ENCODE results near the gene C1orf185. TPM values are rescaled to one million over a fixed set of nuclear protein-coding genes. Genes with fewer than 3 reads are reported as not detected.
"Not testable (repeated sequence)": the region's sequence is repeated elsewhere in the genome, so short reads cannot be mapped to it uniquely, and the experiment has no call there.

Gene C1orf185
- total RNA-seq, 2 donors from 2014 or later = not detected

DNA sequence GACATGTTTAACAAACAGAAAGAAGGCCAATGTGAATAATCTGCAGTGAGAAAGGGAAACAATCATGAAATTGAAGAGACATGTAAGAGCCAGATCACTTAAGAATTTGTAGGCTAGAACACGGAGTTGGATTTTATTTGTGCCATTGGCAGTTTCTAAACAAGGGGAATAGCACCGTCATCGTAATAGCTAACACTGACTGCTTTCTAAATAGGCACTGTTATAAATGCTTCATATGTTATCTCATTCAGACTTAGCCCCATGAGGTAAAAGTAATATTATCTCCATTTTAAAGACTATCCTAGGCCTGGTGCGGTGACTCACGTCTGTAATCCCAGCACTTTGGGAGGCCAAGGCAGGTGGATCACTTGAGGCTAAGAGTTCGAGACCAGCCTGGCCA, 12.1 kb downstream of the C1orf185 start:
- H3K27me3 ChIP-seq = no peaks in the 10 kb centered on the region
- H3K4me1 ChIP-seq = no peaks in the 10 kb centered on the region
- no peak for DNase-seq
- no peaks in the 10 kb centered on the region for H3K36me3 ChIP-seq
- TF ChIP-seq, protein P1, sequence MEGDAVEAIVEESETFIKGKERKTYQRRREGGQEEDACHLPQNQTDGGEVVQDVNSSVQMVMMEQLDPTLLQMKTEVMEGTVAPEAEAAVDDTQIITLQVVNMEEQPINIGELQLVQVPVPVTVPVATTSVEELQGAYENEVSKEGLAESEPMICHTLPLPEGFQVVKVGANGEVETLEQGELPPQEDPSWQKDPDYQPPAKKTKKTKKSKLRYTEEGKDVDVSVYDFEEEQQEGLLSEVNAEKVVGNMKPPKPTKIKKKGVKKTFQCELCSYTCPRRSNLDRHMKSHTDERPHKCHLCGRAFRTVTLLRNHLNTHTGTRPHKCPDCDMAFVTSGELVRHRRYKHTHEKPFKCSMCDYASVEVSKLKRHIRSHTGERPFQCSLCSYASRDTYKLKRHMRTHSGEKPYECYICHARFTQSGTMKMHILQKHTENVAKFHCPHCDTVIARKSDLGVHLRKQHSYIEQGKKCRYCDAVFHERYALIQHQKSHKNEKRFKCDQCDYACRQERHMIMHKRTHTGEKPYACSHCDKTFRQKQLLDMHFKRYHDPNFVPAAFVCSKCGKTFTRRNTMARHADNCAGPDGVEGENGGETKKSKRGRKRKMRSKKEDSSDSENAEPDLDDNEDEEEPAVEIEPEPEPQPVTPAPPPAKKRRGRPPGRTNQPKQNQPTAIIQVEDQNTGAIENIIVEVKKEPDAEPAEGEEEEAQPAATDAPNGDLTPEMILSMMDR (IDR thresholded peaks at IDR 0.05) = no peak
- H3K9ac ChIP-seq (ENCODE audit: low read depth in 2 of 2, low read length in 2 of 2) = no peak overlapping the region
- no peak overlapping the region for H3K4me3 ChIP-seq
- H3K27ac ChIP-seq = no peak overlapping the region
- no peaks in the 10 kb centered on the region for H3K9me3 ChIP-seq
- intact Hi-C loops (cut with DNase I) = no loop called here

DNA sequence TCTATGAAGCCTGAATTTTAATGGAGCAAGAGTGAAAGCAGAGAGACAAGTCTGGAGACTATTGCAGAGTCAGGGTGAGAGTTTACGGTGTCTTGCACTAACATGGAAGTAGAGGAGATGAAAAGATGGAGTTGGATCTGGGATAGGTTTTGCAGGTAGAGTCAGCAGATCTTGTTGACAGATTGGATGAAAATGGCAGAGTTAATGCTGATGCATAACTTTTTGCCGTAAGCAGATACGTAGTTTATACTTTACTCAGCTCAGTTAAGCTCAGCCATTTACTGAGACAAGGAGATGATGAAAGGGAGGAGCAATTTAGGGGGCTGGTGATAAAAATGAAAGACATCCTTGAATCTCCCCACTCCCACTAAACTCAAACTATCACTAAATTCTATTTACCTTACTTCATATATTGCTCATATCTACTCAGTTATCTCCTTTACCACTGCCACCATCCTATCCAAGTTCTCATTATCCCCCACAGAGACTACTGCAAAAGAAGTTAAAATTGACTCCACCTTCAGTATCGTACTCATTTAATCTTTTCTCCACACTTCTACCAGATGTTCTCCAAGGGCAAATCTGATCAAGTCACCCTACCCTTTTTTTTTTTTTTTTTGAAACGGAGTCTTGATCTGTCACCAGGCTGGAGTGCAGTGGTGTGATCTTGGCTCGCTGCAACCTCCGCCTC, 13.8 kb downstream of the C1orf185 start:
- intact Hi-C loops (cut with DNase I) = no loop called here
- DNase-seq = no peak
- Histone ChIP-seq H3K27ac (no peak overlapping the region), H3K9ac (ENCODE audit: low read depth in 2 of 2, low read length in 2 of 2) (no peak overlapping the region), H3K27me3 (no peaks in the 10 kb centered on the region), H3K4me3 (no peak overlapping the region), H3K36me3 (no peaks in the 10 kb centered on the region), H3K9me3 (no peaks in the 10 kb centered on the region), H3K4me1 (no peaks in the 10 kb centered on the region)
- TF ChIP-seq, protein P1 (IDR thresholded peaks at IDR 0.05) = no peak

DNA sequence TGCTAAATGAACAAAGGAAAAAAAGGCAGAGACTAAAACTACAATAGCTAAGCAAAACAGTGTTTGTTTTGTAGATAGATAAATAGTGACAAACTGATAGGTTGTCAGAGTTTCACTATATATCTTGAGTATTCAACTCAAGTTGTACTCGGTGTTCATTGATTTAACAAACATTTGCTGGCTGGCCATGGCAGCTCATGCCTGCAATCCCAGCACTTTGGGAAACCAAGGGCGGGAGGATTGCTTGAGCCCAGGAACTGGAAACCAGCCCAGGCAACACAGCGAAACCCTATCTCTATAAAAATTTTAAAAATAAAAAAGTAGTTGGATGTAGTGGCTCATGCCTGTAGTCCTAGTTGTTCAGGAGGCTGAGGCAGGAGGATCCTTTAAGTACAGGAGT, 17.3 kb downstream of the C1orf185 start:
- no peak overlapping the region for H3K27ac ChIP-seq
- no peak overlapping the region for H3K4me3 ChIP-seq
- intact Hi-C loops (cut with DNase I) = no loop called here
- no peaks in the 10 kb centered on the region for H3K36me3 ChIP-seq
- no peaks in the 10 kb centered on the region for H3K4me1 ChIP-seq
- H3K9me3 ChIP-seq = no peaks in the 10 kb centered on the region
- DNase-seq = no peak
- no peak overlapping the region for H3K9ac ChIP-seq (ENCODE audit: low read depth in 2 of 2, low read length in 2 of 2)
- no peaks in the 10 kb centered on the region for H3K27me3 ChIP-seq
- TF ChIP-seq, protein P1 (IDR thresholded peaks at IDR 0.05) = no peak

DNA sequence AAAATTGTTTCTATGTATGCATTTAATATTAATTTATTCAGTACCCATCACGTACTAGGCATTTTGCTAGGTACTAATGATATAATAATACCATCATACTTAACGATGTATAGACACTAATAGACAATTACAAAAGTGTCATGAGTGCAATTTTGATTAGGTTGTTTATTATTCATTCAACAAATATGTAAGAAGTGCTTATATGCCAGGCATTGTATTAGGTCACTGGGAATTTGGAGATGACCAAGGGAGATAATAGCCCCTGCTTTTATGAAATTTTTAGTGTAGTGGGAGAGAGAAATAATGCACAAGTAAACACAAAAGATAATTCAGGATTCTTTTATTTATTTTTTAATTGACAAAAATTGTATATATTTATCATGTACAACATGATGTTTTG, 18.6 kb downstream of the C1orf185 start:
- no peak overlapping the region for H3K9ac ChIP-seq (ENCODE audit: low read depth in 2 of 2, low read length in 2 of 2)
- TF ChIP-seq, protein P1 (IDR thresholded peaks at IDR 0.05) = no peak
- no peak for DNase-seq
- H3K9me3 ChIP-seq = no peaks in the 10 kb centered on the region
- intact Hi-C loops (cut with DNase I) = no loop called here
- H3K36me3 ChIP-seq = no peaks in the 10 kb centered on the region
- H3K27ac ChIP-seq = no peak overlapping the region
- no peaks in the 10 kb centered on the region for H3K27me3 ChIP-seq
- no peaks in the 10 kb centered on the region for H3K4me1 ChIP-seq
- no peak overlapping the region for H3K4me3 ChIP-seq

DNA sequence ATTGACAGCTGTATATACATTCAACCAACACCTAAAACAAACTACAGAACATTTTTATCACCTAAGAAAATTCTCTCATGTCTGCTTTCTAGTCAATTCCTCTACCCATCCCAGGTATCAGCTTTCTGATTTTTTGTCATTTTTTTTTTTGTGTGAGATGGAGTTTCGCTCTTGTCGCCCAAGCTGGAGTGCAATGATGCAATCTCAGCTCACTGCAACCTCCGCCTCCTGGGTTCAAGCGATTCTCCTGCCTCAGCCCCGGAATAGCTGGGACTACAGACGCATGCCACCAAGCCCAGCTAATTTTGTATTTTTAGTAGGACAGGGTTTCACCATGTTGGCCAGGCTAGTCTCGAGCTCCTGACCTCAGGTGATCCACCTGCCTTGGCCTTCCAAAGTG, 25.1 kb downstream of the C1orf185 start:
- H3K4me3 ChIP-seq; H3K9ac ChIP-seq (ENCODE audit: low read depth in 2 of 2, low read length in 2 of 2); H3K9me3 ChIP-seq; DNase-seq; H3K27me3 ChIP-seq; H3K36me3 ChIP-seq; H3K27ac ChIP-seq; H3K4me1 ChIP-seq; intact Hi-C loops (cut with DNase I): not testable (repeated sequence)

DNA sequence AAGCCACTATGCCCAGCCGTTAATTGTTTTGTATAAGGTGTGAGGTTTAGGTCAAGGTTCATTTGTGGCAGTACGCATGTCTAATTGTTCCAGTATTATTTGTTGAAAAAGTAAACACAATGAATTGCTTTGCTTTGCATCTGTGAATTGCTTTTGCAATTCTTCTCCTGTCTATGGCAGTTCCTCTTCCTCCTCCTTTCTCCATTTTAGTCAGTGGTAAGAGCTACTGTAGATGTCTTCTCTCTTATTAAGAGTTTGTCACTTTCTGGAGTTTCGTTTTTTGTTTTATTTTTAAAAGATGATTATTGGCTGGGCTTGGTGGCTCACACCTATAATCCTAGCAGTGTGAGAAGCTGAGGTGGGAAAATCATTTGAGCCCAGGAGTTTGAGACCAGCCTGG, 29.2 kb downstream of the C1orf185 start:
- no peaks in the 10 kb centered on the region for H3K9me3 ChIP-seq
- TF ChIP-seq, protein P1 (IDR thresholded peaks at IDR 0.05) = no peak
- no peak overlapping the region for H3K27ac ChIP-seq
- no peaks in the 10 kb centered on the region for H3K27me3 ChIP-seq
- intact Hi-C loops (cut with DNase I) = no loop called here
- no peaks in the 10 kb centered on the region for H3K4me1 ChIP-seq
- DNase-seq = no peak
- no peak overlapping the region for H3K9ac ChIP-seq (ENCODE audit: low read depth in 2 of 2, low read length in 2 of 2)
- H3K36me3 ChIP-seq = no peaks in the 10 kb centered on the region
- H3K4me3 ChIP-seq = no peak overlapping the region

All from colonic mucosa (tissue), 4 donors.